Trophoblast cell (in vitro differentiated cells and primary cell): ENCODE data around the gene RILPL2.
"Not testable (repeated sequence)": the region's sequence is repeated elsewhere in the genome, so short reads cannot be mapped to it uniquely, and the experiment has no call there.

Source experiments
- DNase-seq, 2 donors: peaks; one replicate each; pipeline ENCODE4 v3.0.0-alpha.2; 2016
- H2AFZ ChIP-seq: 2 replicates; pipeline ENCODE4 v1.6.1; 2013; ENCODE audit warnings: low read length, moderate library complexity, mild to moderate bottlenecking; ENCODE audit not compliant: insufficient read depth, poor library complexity
- H2AK5ac ChIP-seq: 2 replicates; pipeline ENCODE4 v1.6.1; 2013; ENCODE audit warnings: mild to moderate bottlenecking, low read length
- H2BK120ac ChIP-seq: 2 replicates; pipeline ENCODE4 v1.6.1; 2013; ENCODE audit warnings: low read length, mild to moderate bottlenecking, moderate library complexity; ENCODE audit not compliant: insufficient read depth, poor library complexity
- H2BK12ac ChIP-seq: 2 replicates; pipeline ENCODE4 v1.6.1; 2013; ENCODE audit warnings: mild to moderate bottlenecking, low read length, moderate library complexity
- H2BK5ac ChIP-seq: 2 replicates; pipeline ENCODE4 v1.6.1; 2013; ENCODE audit warnings: low read length, low read depth, moderate library complexity, mild to moderate bottlenecking; ENCODE audit not compliant: poor library complexity
- H3K14ac ChIP-seq: 2 replicates; pipeline ENCODE4 v1.6.1; 2013; ENCODE audit warnings: mild to moderate bottlenecking, low read length
- H3K18ac ChIP-seq: 2 replicates; pipeline ENCODE4 v1.6.1; 2013; ENCODE audit warnings: mild to moderate bottlenecking, low read length
- H3K23ac ChIP-seq: 2 replicates; pipeline ENCODE4 v1.6.1; 2013; ENCODE audit warnings: low read length
- H3K27ac ChIP-seq: 2 replicates; pipeline ENCODE4 v1.5.1; 2013; ENCODE audit warnings: low read depth, mild to moderate bottlenecking, inconsistent platforms, low read length, moderate library complexity
- H3K27me3 ChIP-seq: 2 replicates; pipeline ENCODE4 v1.6.1; 2013; ENCODE audit warnings: inconsistent platforms, mild to moderate bottlenecking, low read length, moderate library complexity; ENCODE audit not compliant: insufficient read depth
- H3K36me3 ChIP-seq, 2 experiments: 1 replicate in 1 of 2; 2 replicates in 1 of 2; pipeline ENCODE4 v1.6.1; 2013; ENCODE audit warnings: low read length in 2 of 2, mild to moderate bottlenecking in 2 of 2, moderate library complexity in 1 of 2; ENCODE audit not compliant: insufficient read depth in 2 of 2, control insufficient read depth in 1 of 2
- H3K4ac ChIP-seq: 2 replicates; pipeline ENCODE4 v1.6.1; 2013; ENCODE audit warnings: low read depth, mild to moderate bottlenecking, low read length, moderate library complexity
- H3K4me1 ChIP-seq, 2 experiments: 1 replicate in 1 of 2; 2 replicates in 1 of 2; pipeline ENCODE4 v1.6.1; 2013; ENCODE audit warnings: low read length in 2 of 2, mild to moderate bottlenecking in 2 of 2, moderate library complexity in 1 of 2; ENCODE audit not compliant: insufficient read depth in 2 of 2, control insufficient read depth in 1 of 2
- H3K4me2 ChIP-seq: 2 replicates; pipeline ENCODE4 v1.6.1; 2013; ENCODE audit warnings: inconsistent platforms, mild to moderate bottlenecking, low read length, moderate library complexity
- H3K4me3 ChIP-seq: 2 replicates; pipeline ENCODE4 v1.5.1; 2013; ENCODE audit warnings: mild to moderate bottlenecking, low read depth, low read length, inconsistent platforms
- H3K79me1 ChIP-seq: one replicate; pipeline ENCODE4 v1.6.1; 2013; ENCODE audit warnings: low read length
- H3K79me2 ChIP-seq: 2 replicates; pipeline ENCODE4 v1.6.1; 2013; ENCODE audit warnings: low read length, mild to moderate bottlenecking; ENCODE audit not compliant: control insufficient read depth, insufficient read depth, poor library complexity
- H3K9ac ChIP-seq: 2 replicates; pipeline ENCODE4 v1.6.1; 2013; ENCODE audit warnings: mild to moderate bottlenecking, low read length
- H3K9me3 ChIP-seq: 2 replicates; pipeline ENCODE4 v1.6.1; 2013; ENCODE audit warnings: low read depth, mild to moderate bottlenecking, control low read depth, inconsistent platforms, low read length; ENCODE audit not compliant: insufficient read depth
- H4K12ac ChIP-seq: 2 replicates; pipeline ENCODE4 v1.6.1; 2013; ENCODE audit warnings: low read depth, mild to moderate bottlenecking, low read length, moderate library complexity
- H4K8ac ChIP-seq: 2 replicates; pipeline ENCODE4 v1.6.1; 2013; ENCODE audit warnings: low read depth, mild to moderate bottlenecking, low read length, moderate library complexity
- H4K91ac ChIP-seq: one replicate; pipeline ENCODE4 v1.6.1; 2013; ENCODE audit warnings: low read depth, mild to moderate bottlenecking, low read length, moderate library complexity
- WGBS: extraction: QIAGEN DNeasy Blood & Tissue Kit; methylation state at CpG from one replicate; pipeline ENCODE4 v1.1.7; 2013; ENCODE audit warnings: missing lambda C conversion rate; ENCODE audit not compliant: insufficient read length, insufficient coverage; ENCODE audit errors: extremely low coverage; 5-methylcytosine and 5-hydroxymethylcytosine counted together

RILPL2 gene

DNA sequence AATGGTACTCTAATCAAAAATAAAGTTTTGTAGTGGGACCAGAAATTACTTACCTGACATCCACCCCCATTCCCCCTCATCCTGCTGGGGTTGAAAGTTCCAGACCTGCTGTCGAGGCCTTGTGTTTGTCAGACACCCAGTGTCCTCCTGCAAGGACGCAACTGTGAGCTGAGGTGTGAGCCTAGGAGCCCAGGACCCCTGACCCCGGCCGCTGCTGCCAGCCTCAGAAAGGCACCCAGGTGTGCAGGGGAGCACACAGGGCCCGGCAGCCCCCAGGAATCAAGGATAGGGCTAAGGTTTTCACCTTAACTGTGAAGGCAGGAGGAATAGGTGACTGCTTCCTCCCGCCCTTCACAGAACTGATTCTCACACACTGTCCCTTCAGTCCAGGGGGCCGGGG is 27.9 kb downstream of the RILPL2 start:
- H3K9ac ChIP-seq, H3K79me1 ChIP-seq, H3K4me3 ChIP-seq, H2AFZ ChIP-seq, H2BK120ac ChIP-seq, H4K12ac ChIP-seq, H3K4me1 ChIP-seq, H3K79me2 ChIP-seq, H3K27ac ChIP-seq, H3K9me3 ChIP-seq, H3K14ac ChIP-seq, DNase-seq, H4K8ac ChIP-seq, H4K91ac ChIP-seq, H3K27me3 ChIP-seq, H3K4me2 ChIP-seq, H3K18ac ChIP-seq, H2AK5ac ChIP-seq, H3K23ac ChIP-seq, H2BK5ac ChIP-seq, H2BK12ac ChIP-seq, H3K4ac ChIP-seq: not testable (repeated sequence)
- peaks cover 39 to 48% of the 10 kb centered on the region in 2 experiments for H3K36me3 ChIP-seq
- WGBS: no CpG with 5 or more reads among the region's 7 CpGs

- H3K9ac ChIP-seq, H3K27me3 ChIP-seq, H2BK120ac ChIP-seq, H4K12ac ChIP-seq, H3K4me3 ChIP-seq, H3K18ac ChIP-seq, H2AFZ ChIP-seq, H3K23ac ChIP-seq, DNase-seq, H3K4ac ChIP-seq, H3K9me3 ChIP-seq, H3K79me1 ChIP-seq, H3K27ac ChIP-seq, H4K91ac ChIP-seq, H3K79me2 ChIP-seq, H4K8ac ChIP-seq, H3K14ac ChIP-seq, H3K4me2 ChIP-seq, H2AK5ac ChIP-seq, H2BK12ac ChIP-seq, H2BK5ac ChIP-seq, H3K4me1 ChIP-seq: not testable (repeated sequence)
- peaks cover 44 to 55% of the 10 kb centered on the region in 2 experiments for H3K36me3 ChIP-seq
- no CpG with 5 or more reads among the region's 15 CpGs for WGBS
Observed at GRCh38 chr12:123407934-123408333, 28.6 kb downstream of the RILPL2 start.

GRCh38 chr12:123407269-123407668 is 29.2 kb downstream of the RILPL2 start:
- H2BK12ac ChIP-seq, H3K9me3 ChIP-seq, H4K8ac ChIP-seq, H2AK5ac ChIP-seq, H3K4me2 ChIP-seq, H3K4me3 ChIP-seq, DNase-seq, H2BK120ac ChIP-seq, H3K23ac ChIP-seq, H3K4ac ChIP-seq, H4K12ac ChIP-seq, H3K79me2 ChIP-seq, H3K27ac ChIP-seq, H2AFZ ChIP-seq, H4K91ac ChIP-seq, H3K9ac ChIP-seq, H3K4me1 ChIP-seq, H3K79me1 ChIP-seq, H2BK5ac ChIP-seq, H3K18ac ChIP-seq, H3K27me3 ChIP-seq, H3K14ac ChIP-seq: not testable (repeated sequence)
- WGBS: no CpG with 5 or more reads among the region's 15 CpGs
- peaks cover 50 to 62% of the 10 kb centered on the region in 2 experiments for H3K36me3 ChIP-seq

DNA sequence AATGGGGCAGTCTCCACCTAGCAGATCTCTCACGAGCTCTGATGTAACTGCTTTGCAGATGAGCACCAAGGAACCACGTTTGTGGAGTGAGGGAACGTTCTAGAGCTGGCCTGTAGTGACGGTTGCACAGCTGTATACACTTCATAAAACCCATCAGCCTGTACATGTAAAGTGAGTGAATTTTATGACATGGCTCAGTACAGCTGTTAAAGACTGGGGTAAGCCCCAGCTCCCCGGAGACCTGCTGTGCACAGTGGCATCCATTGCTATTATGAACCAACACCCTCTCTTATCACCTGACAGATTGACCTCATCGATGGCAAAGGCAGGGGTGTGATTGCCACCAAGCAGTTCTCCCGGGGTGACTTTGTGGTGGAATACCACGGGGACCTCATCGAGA is 31.9 kb downstream of the RILPL2 start:
- Histone ChIP-seq H2AFZ (no peak overlapping the region), H3K4ac (no peak overlapping the region), H3K14ac (no peak overlapping the region), H4K12ac (no peak overlapping the region), H2BK12ac (no peak overlapping the region), H3K79me1 (no peaks in the 10 kb centered on the region), H3K9me3 (no peaks in the 10 kb centered on the region), H3K4me1 (no peaks in the 10 kb centered on the region), H4K8ac (no peak overlapping the region), H3K36me3 (peaks cover 57 to 69% of the 10 kb centered on the region in 2 experiments), H3K27ac (no peak overlapping the region), H3K9ac (no peak overlapping the region), H4K91ac (no peak overlapping the region), H3K18ac (no peak overlapping the region), H2AK5ac (no peak overlapping the region), H3K4me3 (no peak overlapping the region), H2BK120ac (no peak overlapping the region), H3K79me2 (no peaks in the 10 kb centered on the region), H2BK5ac (no peak overlapping the region), H3K23ac (no peak overlapping the region), H3K4me2 (no peak overlapping the region), H3K27me3 (no peaks in the 10 kb centered on the region)
- WGBS: no CpG with 5 or more reads among the region's 9 CpGs
- no peak for DNase-seq
